ENCODE measurements around the gene ADCY2.

Gene ADCY2

GRCh38 chr5:7377761-7378160 is 18.2 kb upstream of the ADCY2 start:
- Mint-ChIP-seq H3K9me3 (peaks cover 11% of the 10 kb centered on the region), H3K36me3 (ENCODE audit: low read depth) (no peaks in the 10 kb centered on the region), H3K27ac (no peak overlapping the region), H3K27me3 (ENCODE audit: low read depth, poor library complexity) (peaks cover 11% of the 10 kb centered on the region), H3K4me1 (peaks cover 6% of the 10 kb centered on the region), H3K4me3 (no peak overlapping the region)
- TF ChIP-seq CTCF (IDR thresholded peaks at IDR 0.05): no peak
- no peak for DNase-seq

DNA sequence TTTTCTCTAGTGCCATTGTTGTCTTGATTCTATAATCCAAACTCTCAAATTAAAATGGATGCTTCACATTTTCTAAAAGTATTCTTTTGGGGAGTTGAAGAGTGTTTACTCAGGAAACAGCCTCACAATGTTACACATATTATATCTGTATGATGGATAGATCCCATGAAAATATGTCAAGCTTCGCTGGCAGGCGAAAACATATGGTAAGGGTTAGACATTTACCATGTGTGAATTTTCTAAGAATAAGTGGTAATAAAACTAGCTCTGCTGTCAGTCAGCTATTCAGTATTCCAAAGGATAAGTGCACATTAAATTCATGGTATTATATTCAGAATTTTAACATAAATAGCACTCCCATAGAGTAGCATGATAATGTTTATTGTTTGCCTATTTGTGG is 13.3 kb upstream of the ADCY2 start:
- Mint-ChIP-seq H3K4me3 (no peak overlapping the region), H3K9me3 (no peaks in the 10 kb centered on the region), H3K36me3 (ENCODE audit: low read depth) (no peaks in the 10 kb centered on the region), H3K4me1 (no peaks in the 10 kb centered on the region), H3K27me3 (ENCODE audit: low read depth, poor library complexity) (peaks cover 10% of the 10 kb centered on the region), H3K27ac (no peak overlapping the region)
- TF ChIP-seq CTCF (IDR thresholded peaks at IDR 0.05): no peak
- no peak for DNase-seq

- no peak overlapping the region for H3K27ac Mint-ChIP-seq
- H3K4me1 Mint-ChIP-seq: no peaks in the 10 kb centered on the region
- no peaks in the 10 kb centered on the region for H3K36me3 Mint-ChIP-seq (ENCODE audit: low read depth)
- TF ChIP-seq CTCF (IDR thresholded peaks at IDR 0.05): no peak
- no peaks in the 10 kb centered on the region for H3K9me3 Mint-ChIP-seq
- peaks cover 3% of the 10 kb centered on the region for H3K27me3 Mint-ChIP-seq (ENCODE audit: low read depth, poor library complexity)
- DNase-seq: no peak
- H3K4me3 Mint-ChIP-seq: no peak overlapping the region
Measured at GRCh38 chr5:7385681-7386080, 10.3 kb upstream of the ADCY2 start.

- Mint-ChIP-seq H3K36me3 (ENCODE audit: low read depth) (no peaks in the 10 kb centered on the region), H3K27ac (no peak overlapping the region), H3K9me3 (no peaks in the 10 kb centered on the region), H3K27me3 (ENCODE audit: low read depth, poor library complexity) (peaks cover 3% of the 10 kb centered on the region), H3K4me3 (no peak overlapping the region), H3K4me1 (peaks cover 27% of the 10 kb centered on the region)
- DNase-seq: no peak
- no peak for TF ChIP-seq CTCF (IDR thresholded peaks at IDR 0.05)
Measured at GRCh38 chr5:7388553-7388952, 7.4 kb upstream of the ADCY2 start.

- no peak for TF ChIP-seq CTCF (IDR thresholded peaks at IDR 0.05)
- Mint-ChIP-seq H3K27ac (no peak overlapping the region), H3K27me3 (ENCODE audit: low read depth, poor library complexity) (peaks cover 3% of the 10 kb centered on the region), H3K4me3 (no peak overlapping the region), H3K36me3 (ENCODE audit: low read depth) (no peaks in the 10 kb centered on the region), H3K9me3 (no peaks in the 10 kb centered on the region), H3K4me1 (peaks cover 37% of the 10 kb centered on the region)
- DNase-seq: no peak
Measured at GRCh38 chr5:7391215-7391614, 4.7 kb upstream of the ADCY2 start.

DNA sequence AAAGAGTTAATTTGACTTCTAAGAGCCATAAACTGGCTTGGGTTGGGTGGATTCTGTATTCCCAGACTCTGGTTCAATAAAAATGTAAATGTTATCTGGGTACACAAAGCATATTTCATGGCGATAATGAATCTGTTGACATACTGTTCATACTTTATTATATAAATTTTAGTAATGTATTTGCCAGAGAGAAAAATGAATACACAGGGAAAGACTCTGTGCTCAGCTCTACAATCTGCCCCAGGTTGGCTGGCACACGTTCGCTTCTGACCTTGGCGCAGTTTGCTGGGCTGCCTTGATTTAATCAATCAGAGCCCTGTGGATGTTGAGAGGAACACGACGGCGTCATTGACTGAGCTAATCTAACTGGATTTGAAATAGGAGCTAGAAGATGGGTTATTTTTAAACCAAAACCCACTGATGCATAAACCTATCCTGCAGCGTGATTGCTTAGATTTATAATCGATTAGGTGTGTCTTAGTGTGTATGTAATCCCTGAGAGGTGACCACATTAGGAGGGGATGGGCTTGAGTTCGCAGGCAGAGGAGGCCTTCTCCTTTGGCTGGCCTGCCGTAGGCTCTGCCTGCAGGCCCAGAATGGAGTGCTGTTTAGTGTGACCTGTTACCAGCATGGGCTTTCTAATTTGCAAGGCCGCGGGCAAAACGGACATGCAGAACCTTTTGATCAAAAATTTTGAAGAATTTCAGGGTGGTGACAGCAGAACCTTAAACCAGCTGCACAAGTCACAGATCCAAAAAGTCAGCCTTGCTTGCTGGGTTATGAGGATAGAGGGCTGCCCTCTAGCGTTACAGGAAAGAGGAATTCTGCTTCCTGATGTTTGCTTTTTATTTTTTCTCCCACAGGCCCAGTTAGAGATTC is 3.9 kb upstream of the ADCY2 start:
- no peak overlapping the region for H3K4me3 Mint-ChIP-seq
- no peaks in the 10 kb centered on the region for H3K36me3 Mint-ChIP-seq (ENCODE audit: low read depth)
- peak overlapping the region; percentile 80 for H3K27ac Mint-ChIP-seq
- H3K27me3 Mint-ChIP-seq (ENCODE audit: low read depth, poor library complexity): peaks cover 3% of the 10 kb centered on the region
- H3K4me1 Mint-ChIP-seq: peaks cover 42% of the 10 kb centered on the region
- DNase-seq: peak; percentile 22
- H3K9me3 Mint-ChIP-seq: no peaks in the 10 kb centered on the region
- peak; percentile 62 for TF ChIP-seq CTCF (IDR thresholded peaks at IDR 0.05)
